ENCODE results near the gene SUPT7L.

GRCh38 chr2:27628767-27629709 is 34.4 kb downstream of the SUPT7L start, which contains the start of the genes CCDC121 and GPN1:
- TF ChIP-seq ZFP30 (CRISPR knock-in tag; IDR thresholded peaks at IDR 0.05) (no peak), TOX (CRISPR knock-in tag; IDR thresholded peaks at IDR 0.05; ENCODE audit: borderline replicate concordance) (no peak), TCF4 (CRISPR knock-in tag; IDR thresholded peaks at IDR 0.05; ENCODE audit: borderline replicate concordance) (no peak), PATZ1 (CRISPR knock-in tag; IDR thresholded peaks at IDR 0.05; ENCODE audit: borderline replicate concordance) (no peak), TSHZ2 (CRISPR knock-in tag; IDR thresholded peaks at IDR 0.05) (no peak), ARNTL (CRISPR knock-in tag; IDR thresholded peaks at IDR 0.05; ENCODE audit: borderline replicate concordance, low read depth) (no peak), BACH2 (CRISPR knock-in tag; IDR thresholded peaks at IDR 0.05; ENCODE audit: borderline replicate concordance) (no peak), ZNF565 (CRISPR knock-in tag; conservative IDR thresholded peaks at IDR 0.05; ENCODE audit: low read depth) (no peak), GLIS3 (CRISPR knock-in tag; IDR thresholded peaks at IDR 0.05) (peak; percentile 77), CSRNP3 (CRISPR knock-in tag; IDR thresholded peaks at IDR 0.05) (no peak), ZFP3 (CRISPR knock-in tag; IDR thresholded peaks at IDR 0.05) (no peak; the same call in 1 of the 2 replicates), POU6F1 (CRISPR knock-in tag; IDR thresholded peaks at IDR 0.05; ENCODE audit: borderline replicate concordance, low read depth) (no peak), PPARA (CRISPR knock-in tag; IDR thresholded peaks at IDR 0.05; ENCODE audit: borderline replicate concordance) (no peak), RARB (CRISPR knock-in tag; IDR thresholded peaks at IDR 0.05) (no peak)

Data from SK-N-SH treated with all-trans-retinoic acid at 6 μM for 48 hours (cell line).